Left ventricle myocardium inferior (tissue), 1 donor: Measurements from ENCODE around the gene TRAF3IP1. TPM values are rescaled to one million over a fixed set of nuclear protein-coding genes. Genes with fewer than 3 reads are reported as not detected.
"Not testable (repeated sequence)": the region's sequence is repeated elsewhere in the genome, so short reads cannot be mapped to it uniquely, and the experiment has no call there.

ENCODE experiments used
- DNase-seq: peaks from one replicate; pipeline ENCODE4 v3.0.0-alpha.2; 2020
- H3K27ac ChIP-seq: fragments of 200-600 bp; replicated peaks from 2 replicates; pipeline ENCODE4 v1.8.0; 2021
- H3K27me3 ChIP-seq: fragments of 200-600 bp; 2 replicates; pipeline ENCODE4 v1.8.0; 2021; ENCODE audit warnings: low read depth
- H3K36me3 ChIP-seq: fragments of 200-600 bp; 2 replicates; pipeline ENCODE4 v1.8.0; 2021
- H3K4me1 ChIP-seq: fragments of 200-600 bp; 2 replicates; pipeline ENCODE4 v1.8.0; 2021
- H3K4me3 ChIP-seq: fragments of 200-600 bp; 2 replicates; pipeline ENCODE4 v1.8.0; 2021; ENCODE audit warnings: mild to moderate bottlenecking, moderate library complexity
- H3K9me3 ChIP-seq: fragments of 200-600 bp; replicated peaks from 2 replicates; pipeline ENCODE4 v1.8.0; 2021
- CTCF ChIP-seq: fragments of 200-600 bp; IDR thresholded peaks from 2 replicates; pipeline ENCODE4 v1.8.0; 2021; ENCODE audit warnings: antibody characterized with exemption, mild to moderate bottlenecking, borderline replicate concordance
- intact Hi-C: fragments of 100-400 bp; cut with micrococcal nuclease; formaldehyde crosslinking; loops from one replicate; pipeline ENCODE4 v1.11.0; 2022
- total RNA-seq: library from RNA; stranded (reverse); fragmentation: NEBNext Ultra II Directional; extraction: Animal tissue kit (Norgen Biotek cat#: 25700); gene quantifications from one replicate; pipeline ENCODE4 v1.2.1, GENCODE V29; 2021
- donor health status: DM: no; HTN: yes; CAD: no; lungs with severe emphysema.

Gene TRAF3IP1
- total RNA-seq, 1 donor from 2014 or later, result 14.6 TPM

DNA sequence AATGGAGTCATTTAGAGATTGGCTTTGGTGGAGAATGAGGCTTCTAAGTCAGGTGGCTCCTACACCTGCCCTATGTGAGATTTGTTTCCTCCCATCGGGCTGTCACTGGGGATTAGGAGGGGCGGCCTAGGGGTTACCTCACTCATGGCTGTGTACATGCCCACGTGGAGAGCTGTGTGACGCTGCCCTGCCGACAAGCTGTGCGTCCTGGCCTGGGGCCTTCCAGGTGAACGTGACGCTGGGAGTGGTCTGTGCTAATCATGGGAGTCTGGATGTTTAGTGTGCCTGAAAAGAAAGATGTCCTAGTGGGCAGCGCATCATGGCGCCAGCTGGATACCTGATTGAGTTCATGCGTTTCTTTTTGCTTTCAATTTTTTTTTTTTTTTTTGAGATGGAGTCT is 120.4 kb downstream of the TRAF3IP1 start:
- H3K27ac ChIP-seq, result peak overlapping the region; percentile 82

GRCh38 chr2:238441262-238442114 is 121.2 kb downstream of the TRAF3IP1 start:
- H3K27ac ChIP-seq, result no peak overlapping the region
- no peak for DNase-seq
- no peaks in the 10 kb centered on the region for H3K27me3 ChIP-seq
- no peaks in the 10 kb centered on the region for H3K9me3 ChIP-seq
- intact Hi-C loops, result no loop called here
- peaks cover 43% of the 10 kb centered on the region for H3K4me1 ChIP-seq
- peaks cover 26% of the 10 kb centered on the region for H3K36me3 ChIP-seq
- H3K4me3 ChIP-seq, result no peak overlapping the region
- TF ChIP-seq CTCF, result no peak

More for the DNA sequence above, 120.4 kb downstream of the TRAF3IP1 start:
- no peaks in the 10 kb centered on the region for H3K9me3 ChIP-seq
- H3K27me3 ChIP-seq, result no peaks in the 10 kb centered on the region
- H3K4me1 ChIP-seq, result peaks cover 43% of the 10 kb centered on the region
- intact Hi-C loops, result no loop called here
- no peak for DNase-seq
- peaks cover 21% of the 10 kb centered on the region for H3K36me3 ChIP-seq
- no peak overlapping the region for H3K4me3 ChIP-seq
- no peak for TF ChIP-seq CTCF

DNA sequence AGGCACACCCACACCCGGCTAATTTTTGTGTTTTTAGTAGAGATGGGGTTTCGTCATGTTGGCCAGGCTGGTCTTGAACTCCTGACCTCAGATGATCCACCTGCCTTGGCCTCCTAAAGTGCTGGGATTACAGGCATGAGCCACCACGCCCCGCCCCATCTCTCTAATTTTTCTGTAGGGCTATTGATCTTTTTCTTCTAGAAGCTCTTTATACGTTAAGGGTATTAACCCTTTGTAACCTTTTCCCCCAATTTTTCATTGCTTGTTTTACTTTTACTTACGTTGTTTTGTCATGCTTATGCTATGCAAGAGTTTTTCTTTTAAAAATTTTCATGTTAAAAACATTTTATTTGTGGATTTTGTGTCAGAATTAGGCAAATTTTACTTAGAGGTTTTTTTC is 121.9 kb downstream of the TRAF3IP1 start:
- peaks cover 43% of the 10 kb centered on the region for H3K4me1 ChIP-seq
- peaks cover 33% of the 10 kb centered on the region for H3K36me3 ChIP-seq
- DNase-seq, intact Hi-C loops, H3K4me3 ChIP-seq, H3K9me3 ChIP-seq, H3K27me3 ChIP-seq, H3K27ac ChIP-seq: not testable (repeated sequence)

DNA sequence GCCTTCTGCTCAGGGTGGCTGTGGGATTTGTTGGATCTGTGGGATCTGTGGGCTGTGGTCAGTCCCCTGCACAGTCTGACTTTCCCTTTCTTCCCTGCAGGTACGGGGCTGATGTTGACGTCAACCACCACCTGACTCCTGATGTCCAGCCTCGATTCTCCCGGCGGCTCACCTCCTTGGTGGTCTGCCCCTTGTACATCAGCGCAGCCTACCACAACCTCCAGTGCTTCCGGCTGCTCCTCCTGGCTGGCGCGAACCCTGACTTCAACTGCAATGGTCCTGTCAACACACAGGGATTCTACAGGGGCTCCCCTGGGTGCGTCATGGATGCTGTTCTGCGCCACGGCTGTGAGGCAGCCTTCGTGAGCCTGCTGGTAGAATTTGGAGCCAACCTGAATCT is 123.9 kb downstream of the TRAF3IP1 start:
- TF ChIP-seq CTCF, result no peak
- DNase-seq, result no peak
- intact Hi-C loops, result no loop called here
- H3K36me3 ChIP-seq, result peaks cover 49% of the 10 kb centered on the region
- peaks cover 48% of the 10 kb centered on the region for H3K4me1 ChIP-seq
- no peak overlapping the region for H3K4me3 ChIP-seq
- no peak overlapping the region for H3K27ac ChIP-seq
- no peaks in the 10 kb centered on the region for H3K9me3 ChIP-seq
- no peaks in the 10 kb centered on the region for H3K27me3 ChIP-seq

DNA sequence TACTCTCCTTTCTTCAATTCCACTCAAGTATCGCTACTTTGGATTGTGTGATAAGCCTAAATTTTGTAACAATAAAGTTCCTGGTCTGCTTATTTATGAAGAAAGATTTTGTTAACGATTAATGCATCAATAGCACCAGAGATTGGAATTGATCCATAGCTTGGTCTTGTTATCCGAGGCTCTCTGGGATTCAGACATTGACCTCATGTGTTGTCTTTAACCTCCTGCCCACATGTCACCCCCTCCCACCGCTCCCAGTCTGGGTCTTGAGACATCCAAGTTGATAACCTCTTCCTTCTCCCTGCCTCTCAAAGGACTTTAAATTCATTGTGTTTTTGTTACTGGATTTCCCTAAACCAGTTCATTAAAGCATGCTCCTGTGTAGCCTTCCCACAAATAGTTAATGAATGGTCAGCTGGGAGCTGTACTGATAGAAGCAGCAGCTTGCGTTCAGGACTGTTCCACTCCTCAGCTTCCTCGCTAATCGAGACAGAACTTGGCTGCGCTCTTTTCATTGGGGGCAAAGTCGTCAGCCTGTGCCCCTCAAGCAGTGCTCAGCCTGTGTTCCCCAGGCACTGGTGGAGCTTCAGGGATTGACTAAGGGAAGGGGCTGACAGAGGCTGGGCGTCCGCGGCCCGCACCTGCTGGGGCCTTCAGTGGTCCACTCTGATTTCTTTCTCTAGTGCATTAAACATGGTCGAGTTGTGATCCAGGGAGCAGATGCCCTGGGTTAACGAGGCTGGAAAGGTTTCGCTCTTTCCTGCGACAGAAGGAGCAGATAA is 125.3 kb downstream of the TRAF3IP1 start:
- no peak overlapping the region for H3K27ac ChIP-seq
- no peaks in the 10 kb centered on the region for H3K9me3 ChIP-seq
- H3K4me1 ChIP-seq, result peaks cover 46% of the 10 kb centered on the region
- peaks cover 49% of the 10 kb centered on the region for H3K36me3 ChIP-seq
- TF ChIP-seq CTCF, result no peak
- no peak overlapping the region for H3K4me3 ChIP-seq
- intact Hi-C loops, result no loop called here
- no peaks in the 10 kb centered on the region for H3K27me3 ChIP-seq
- DNase-seq, result no peak
